NT2/D1 (cell line): ENCODE data around the gene L3MBTL4.
"Not testable (repeated sequence)": the region's sequence is repeated elsewhere in the genome, so short reads cannot be mapped to it uniquely, and the experiment has no call there.

ENCODE experiments used
- SUZ12 ChIP-seq: IDR thresholded peaks from 2 replicates; pipeline ENCODE4 v1.6.1; 2011; ENCODE audit not compliant: insufficient read length, insufficient read depth; ENCODE audit errors: extremely low read depth
- ZNF274 ChIP-seq: IDR thresholded peaks from 2 replicates; pipeline ENCODE4 v1.6.1; 2011; ENCODE audit warnings: mild to moderate bottlenecking, low read depth, low read length

GRCh38 chr18:6272144-6272543 is 142.6 kb downstream of the L3MBTL4 start:
- TF ChIP-seq SUZ12, ZNF274: not testable (repeated sequence)
